GM18511 (cell line): ENCODE measurements around the gene PHB1.
A peak's percentile ranks its signal among the peaks of the same experiment; 100 is the strongest.
"Not testable (repeated sequence)": the region's sequence is repeated elsewhere in the genome, so short reads cannot be mapped to it uniquely, and the experiment has no call there.

Experiments used
- ATAC-seq: cut with Tn5 transposase; IDR thresholded peaks from one replicate; pipeline ENCODE4 v1.9.1; 2021; ENCODE audit warnings: mild to moderate bottlenecking, moderate library complexity; ENCODE audit not compliant: unreplicated experiment

The PHB1 gene

DNA sequence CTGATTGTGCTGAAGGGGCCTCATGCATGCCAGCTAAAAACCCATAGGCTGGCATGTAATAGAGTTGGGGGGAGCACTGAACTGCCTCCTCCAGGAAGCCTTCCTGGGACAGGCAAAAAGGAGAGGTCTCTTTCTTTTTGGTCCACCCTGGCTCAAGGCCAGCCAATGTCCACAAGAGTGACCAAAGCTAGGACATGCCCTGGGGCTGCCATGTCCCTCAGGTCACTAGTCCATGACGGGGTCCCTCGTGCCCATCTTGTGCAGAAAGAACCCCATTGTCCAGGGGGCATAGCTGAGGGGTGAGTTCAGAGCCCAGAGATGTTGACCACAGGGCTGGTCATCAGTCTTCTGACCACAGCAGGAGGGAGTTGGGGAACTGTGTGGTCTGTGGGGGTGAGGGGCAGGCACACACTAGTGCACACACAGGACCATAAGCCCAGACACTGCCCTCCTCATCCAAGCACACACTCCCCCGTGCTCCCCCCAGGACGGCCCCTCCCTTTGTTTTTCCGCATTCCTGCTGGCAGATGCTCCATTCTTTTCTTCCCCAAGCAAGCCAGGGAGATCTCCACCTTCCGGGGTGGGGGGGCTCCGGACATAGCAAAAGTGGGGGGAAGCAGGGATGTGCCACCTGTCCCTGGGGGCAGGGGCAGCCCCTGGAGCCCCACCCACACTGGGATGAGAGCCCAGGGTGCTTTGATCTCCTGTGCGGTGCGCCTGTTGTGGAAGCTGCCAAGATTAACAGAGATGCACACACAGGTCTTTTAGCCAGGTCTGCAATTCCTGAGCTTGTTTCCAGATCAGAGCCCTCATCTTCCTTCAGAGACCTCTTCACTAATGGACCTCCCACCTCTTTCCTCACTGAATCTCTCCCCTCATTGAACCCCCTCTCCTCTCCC is 25.2 kb upstream of the PHB1 start:
- ATAC-seq = no peak

- ATAC-seq = no peak
Observed at GRCh38 chr17:49439305-49439672, 24.6 kb upstream of the PHB1 start.

GRCh38 chr17:49438436-49439278 is 24.0 kb upstream of the PHB1 start:
- ATAC-seq = no peak

GRCh38 chr17:49437696-49438435 is 23.2 kb upstream of the PHB1 start:
- ATAC-seq = no peak

DNA sequence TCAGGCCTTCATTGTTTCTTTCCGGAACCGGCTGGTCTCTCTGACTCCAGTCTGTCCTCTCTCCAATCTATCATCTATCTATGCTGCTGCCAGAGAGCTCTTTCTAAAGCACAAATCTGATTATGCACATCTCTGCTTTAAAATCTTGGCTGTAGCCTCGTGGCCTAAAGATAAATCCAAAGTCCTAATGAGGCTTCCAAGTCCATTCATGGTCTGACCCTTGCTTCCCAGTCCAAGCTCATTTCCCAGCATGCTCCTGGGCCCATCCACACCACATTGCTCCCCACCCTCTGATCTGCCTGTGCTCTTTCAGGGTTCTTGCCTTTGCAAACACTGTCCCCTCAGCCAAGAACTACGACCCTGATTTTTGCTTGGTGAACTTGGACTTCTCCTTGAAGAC is 21.5 kb upstream of the PHB1 start:
- ATAC-seq = no peak

DNA sequence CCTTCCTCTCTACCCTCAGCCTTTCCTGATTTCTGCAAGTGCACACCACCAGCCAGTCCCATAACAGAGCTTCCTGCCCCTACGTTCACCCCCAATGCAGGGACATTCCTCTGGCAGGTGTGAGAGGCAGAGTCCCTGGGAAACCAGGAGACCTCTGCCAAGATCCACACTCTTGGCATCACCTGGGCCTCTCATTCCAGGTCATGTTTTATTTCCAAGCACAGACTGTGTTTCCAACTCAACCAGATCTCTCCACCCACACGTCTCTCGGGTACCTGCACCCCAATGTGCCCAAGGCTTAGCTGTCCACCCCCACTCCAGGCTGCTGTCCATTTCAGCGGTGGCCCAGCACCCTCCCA is 21.0 kb upstream of the PHB1 start:
- no peak for ATAC-seq

- ATAC-seq = no peak
Observed at GRCh38 chr17:49434821-49435670, 20.4 kb upstream of the PHB1 start.

- ATAC-seq = no peak
Observed at GRCh38 chr17:49433000-49433694, 18.5 kb upstream of the PHB1 start.

DNA sequence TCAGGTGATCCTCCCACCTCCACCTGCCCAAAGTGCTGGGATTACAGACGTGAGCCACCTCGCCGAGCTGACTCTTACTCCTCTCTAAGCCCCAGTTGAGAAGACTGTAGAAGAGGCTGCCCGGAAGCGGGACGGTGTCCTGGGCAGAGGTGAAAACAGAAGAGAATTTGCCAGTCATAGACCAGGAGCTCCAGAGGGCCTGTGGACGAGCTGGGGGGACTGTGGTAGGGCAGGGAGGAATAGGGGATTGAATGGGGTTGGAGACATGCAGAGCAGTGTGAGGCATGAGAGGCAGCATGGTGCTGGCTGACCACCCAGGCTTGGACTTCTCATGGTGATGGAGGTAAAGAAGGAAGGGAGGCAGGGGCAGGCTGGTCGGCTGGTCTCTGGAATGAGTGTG is 17.1 kb upstream of the PHB1 start:
- ATAC-seq = no peak

DNA sequence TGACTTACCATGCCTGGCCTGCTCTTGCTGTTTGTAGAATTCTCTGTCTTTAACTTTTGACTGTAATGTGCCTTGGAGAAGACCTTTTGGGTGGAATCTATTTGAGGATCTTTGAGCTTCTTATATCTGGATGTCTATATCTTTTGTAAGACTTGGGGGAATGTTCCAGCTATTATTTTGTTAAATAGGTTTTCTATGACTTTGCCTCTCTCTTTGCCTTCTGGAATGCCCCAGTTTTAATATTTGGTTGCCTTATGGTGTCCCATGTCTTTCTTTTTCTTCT is 10.3 kb upstream of the PHB1 start:
- ATAC-seq = no peak

GRCh38 chr17:49424276-49425003 is 9.8 kb upstream of the PHB1 start:
- ATAC-seq = not testable (repeated sequence)

GRCh38 chr17:49422714-49423113 is 8.0 kb upstream of the PHB1 start:
- no peak for ATAC-seq

GRCh38 chr17:49419761-49420160 is 5.1 kb upstream of the PHB1 start:
- not testable (repeated sequence) for ATAC-seq

- not testable (repeated sequence) for ATAC-seq
Observed at GRCh38 chr17:49418754-49419740, 4.4 kb upstream of the PHB1 start.

- ATAC-seq = no peak
Observed at GRCh38 chr17:49414271-49414621, 436 bp downstream of the PHB1 start.

DNA sequence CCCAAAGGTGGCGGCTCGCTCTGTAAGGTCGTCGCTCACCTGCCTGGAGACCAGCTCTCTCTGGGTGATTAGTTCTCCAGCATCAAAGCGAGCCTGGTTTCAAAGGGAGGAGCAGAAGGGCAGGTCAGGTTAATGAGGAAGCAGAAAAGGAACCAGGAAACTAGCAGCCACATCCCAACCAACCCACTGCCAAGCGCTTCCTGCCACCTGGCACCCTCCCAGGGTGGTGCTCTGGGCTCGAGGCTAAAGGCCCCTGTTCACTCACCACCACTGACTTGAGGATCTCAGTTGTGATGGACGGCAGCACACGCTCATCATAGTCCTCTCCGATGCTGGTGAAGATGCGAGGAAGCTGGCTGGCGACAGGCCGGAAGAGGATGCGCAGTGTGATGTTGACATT is 5.6 kb downstream of the PHB1 start:
- no peak for ATAC-seq

- ATAC-seq = peak; percentile 52
Observed at GRCh38 chr17:49407981-49408501, 6.6 kb downstream of the PHB1 start.

GRCh38 chr17:49407086-49407485 is 7.6 kb downstream of the PHB1 start:
- no peak for ATAC-seq
